Astrocyte (in vitro differentiated cells and primary cell): ENCODE measurements around the gene COL9A3.

Source experiments
- EZH2 ChIP-seq: IDR thresholded peaks from 2 replicates; pipeline ENCODE4 v1.6.1; 2012; ENCODE audit warnings: mild to moderate bottlenecking, low read length, inconsistent platforms; ENCODE audit not compliant: insufficient read depth
- TF ChIP-seq, protein P1 (sequence below): IDR thresholded peaks from 2 replicates; pipeline ENCODE4 v1.5.1; 2011; ENCODE audit warnings: low read depth, mild to moderate bottlenecking, inconsistent platforms, low read length, moderate library complexity; ENCODE audit not compliant: insufficient read depth

DNA sequence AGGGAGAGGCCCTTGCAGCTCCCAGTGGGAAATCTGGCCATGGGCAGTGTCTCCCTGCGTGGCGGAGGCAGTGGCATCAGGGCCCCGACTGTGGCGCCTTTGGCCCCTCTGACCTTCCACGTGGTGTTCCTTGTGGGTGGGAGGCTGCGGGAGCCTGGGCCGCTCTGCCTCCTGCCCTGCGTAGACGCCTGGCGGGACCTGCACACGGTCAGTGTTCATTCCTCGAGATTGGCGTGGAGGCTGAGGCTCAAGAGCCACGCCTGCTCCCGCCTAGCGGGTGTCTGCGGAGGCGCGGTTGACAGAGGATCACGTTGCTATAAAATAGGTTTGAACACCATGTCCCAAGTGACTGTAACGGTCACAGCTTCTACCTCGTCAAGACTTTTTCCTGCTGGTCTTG is 14.0 kb downstream of the COL9A3 start:
- TF ChIP-seq, protein P1, sequence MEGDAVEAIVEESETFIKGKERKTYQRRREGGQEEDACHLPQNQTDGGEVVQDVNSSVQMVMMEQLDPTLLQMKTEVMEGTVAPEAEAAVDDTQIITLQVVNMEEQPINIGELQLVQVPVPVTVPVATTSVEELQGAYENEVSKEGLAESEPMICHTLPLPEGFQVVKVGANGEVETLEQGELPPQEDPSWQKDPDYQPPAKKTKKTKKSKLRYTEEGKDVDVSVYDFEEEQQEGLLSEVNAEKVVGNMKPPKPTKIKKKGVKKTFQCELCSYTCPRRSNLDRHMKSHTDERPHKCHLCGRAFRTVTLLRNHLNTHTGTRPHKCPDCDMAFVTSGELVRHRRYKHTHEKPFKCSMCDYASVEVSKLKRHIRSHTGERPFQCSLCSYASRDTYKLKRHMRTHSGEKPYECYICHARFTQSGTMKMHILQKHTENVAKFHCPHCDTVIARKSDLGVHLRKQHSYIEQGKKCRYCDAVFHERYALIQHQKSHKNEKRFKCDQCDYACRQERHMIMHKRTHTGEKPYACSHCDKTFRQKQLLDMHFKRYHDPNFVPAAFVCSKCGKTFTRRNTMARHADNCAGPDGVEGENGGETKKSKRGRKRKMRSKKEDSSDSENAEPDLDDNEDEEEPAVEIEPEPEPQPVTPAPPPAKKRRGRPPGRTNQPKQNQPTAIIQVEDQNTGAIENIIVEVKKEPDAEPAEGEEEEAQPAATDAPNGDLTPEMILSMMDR, result no peak
- TF ChIP-seq EZH2, result no peak
